Measurements from ENCODE around the gene CEP41. TPM values are rescaled to one million over a fixed set of nuclear protein-coding genes. Genes with fewer than 3 reads are reported as not detected.

Gene CEP41
- 1.6 and 3.1 TPM in 2 replicates for total RNA-seq

- peak; percentile 97 to 98 for DNase-seq (ENCODE audit: low read depth in 2 of 2)
These were observed at the start of gene CEP41 for GRCh38 chr7:130440527-130441365. Gene CEP41, minus strand, starts transcription at chr7:130441016. Its CDS starts 50 bp downstream, at chr7:130440966.

- DNase-seq (ENCODE audit: low read depth in 2 of 2): no peak
These were observed 49.5 kb upstream of the CEP41 start for GRCh38 chr7:130490311-130490791.

- DNase-seq (ENCODE audit: low read depth in 2 of 2): peak in 1 of 2 donors; percentile 23
These were observed 48.5 kb upstream of the CEP41 start for GRCh38 chr7:130489140-130489983.

- no peak for DNase-seq (ENCODE audit: low read depth in 2 of 2)
These were observed 47.8 kb upstream of the CEP41 start for GRCh38 chr7:130488392-130489139.

- DNase-seq (ENCODE audit: low read depth in 2 of 2): peak in 1 of 2 donors; percentile 40
These were observed 46.2 kb upstream of the CEP41 start for GRCh38 chr7:130486954-130487436.

- peak; percentile 47 to 65 for DNase-seq (ENCODE audit: low read depth in 2 of 2)
These were observed 45.5 kb upstream of the CEP41 start for GRCh38 chr7:130486114-130486953.

GRCh38 chr7:130485734-130486113 is 44.9 kb upstream of the CEP41 start:
- no peak for DNase-seq (ENCODE audit: low read depth in 2 of 2)

GRCh38 chr7:130483031-130483430 is 42.2 kb upstream of the CEP41 start:
- DNase-seq (ENCODE audit: low read depth in 2 of 2): no peak

- no peak for DNase-seq (ENCODE audit: low read depth in 2 of 2)
These were observed 41.1 kb upstream of the CEP41 start for GRCh38 chr7:130481898-130482297.

GRCh38 chr7:130479716-130480400 is 39.0 kb upstream of the CEP41 start:
- no peak for DNase-seq (ENCODE audit: low read depth in 2 of 2)

- no peak for DNase-seq (ENCODE audit: low read depth in 2 of 2)
These were observed 38.2 kb upstream of the CEP41 start for GRCh38 chr7:130478991-130479390.

- DNase-seq (ENCODE audit: low read depth in 2 of 2): no peak
These were observed 35.7 kb upstream of the CEP41 start for GRCh38 chr7:130476297-130477150.

- no peak for DNase-seq (ENCODE audit: low read depth in 2 of 2)
These were observed 35.0 kb upstream of the CEP41 start for GRCh38 chr7:130475776-130476175.

GRCh38 chr7:130473876-130474275 is 33.1 kb upstream of the CEP41 start:
- DNase-seq (ENCODE audit: low read depth in 2 of 2): no peak

- DNase-seq (ENCODE audit: low read depth in 2 of 2): no peak
These were observed 32.5 kb upstream of the CEP41 start for GRCh38 chr7:130473289-130473688.

- no peak for DNase-seq (ENCODE audit: low read depth in 2 of 2)
These were observed 31.2 kb upstream of the CEP41 start for GRCh38 chr7:130471974-130472373.

- DNase-seq (ENCODE audit: low read depth in 2 of 2): no peak
These were observed 27.8 kb upstream of the CEP41 start for GRCh38 chr7:130468612-130469011.

GRCh38 chr7:130463553-130464434 is 23.0 kb upstream of the CEP41 start:
- no peak for DNase-seq (ENCODE audit: low read depth in 2 of 2)

Data from lung microvascular endothelial cell (primary cell).